Esophagus muscularis mucosa (tissue), 4 donors: ENCODE data around the gene APOO.

ENCODE experiments used
- CTCF ChIP-seq, 3 experiments: fragments of 200-600 bp in 2 of 3; fragments of 450-650 bp in 1 of 3; sonication (generic) in 2 of 3; IDR thresholded peaks; one replicate each; pipeline ENCODE4 v1.5.1; 2017 to 2019; ENCODE audit warnings: antibody characterized with exemption in 3 of 3, mild to moderate bottlenecking in 2 of 3, moderate library complexity in 1 of 3
- EP300 ChIP-seq: sonication (generic); formaldehyde crosslinking; IDR thresholded peaks from one replicate; pipeline ENCODE4 v1.6.1; 2017; ENCODE audit warnings: antibody characterized with exemption
- POLR2A ChIP-seq: fragments of 450-650 bp; IDR thresholded peaks from one replicate; pipeline ENCODE4 v1.6.1; 2017; ENCODE audit warnings: antibody characterized with exemption, moderate library complexity, mild to moderate bottlenecking, low read depth
- POLR2AphosphoS5 ChIP-seq, 2 donors: sonication (generic); formaldehyde crosslinking; IDR thresholded peaks; one replicate each; pipeline ENCODE4 v1.6.1; 2017; ENCODE audit warnings: antibody characterized with exemption in 2 of 2

GRCh38 chrX:23902419-23902818, 5.3 kb downstream of the APOO start:
- TF ChIP-seq CTCF (IDR thresholded peaks at IDR 0.05) = peak; percentile 42 to 48 (median 43)
- no peak for TF ChIP-seq POLR2AphosphoS5 (IDR thresholded peaks at IDR 0.05)
- no peak for TF ChIP-seq POLR2A
- no peak for TF ChIP-seq EP300
